CD14-positive monocyte (primary cell): ENCODE results near the gene FHIT. TPM values are rescaled to one million over a fixed set of nuclear protein-coding genes. Genes with fewer than 3 reads are reported as not detected.
"Not testable (repeated sequence)": the region's sequence is repeated elsewhere in the genome, so short reads cannot be mapped to it uniquely, and the experiment has no call there.

Experiments used
- DNase-seq, 3 donors: peaks; one replicate each; pipeline ENCODE4 v3.0.0-alpha.2; 2011 to 2022
- H2AFZ ChIP-seq: 2 replicates; pipeline ENCODE4 v1.6.0; 2012; ENCODE audit warnings: mild to moderate bottlenecking, low read depth, low read length, inconsistent platforms; ENCODE audit not compliant: insufficient read depth, poor library complexity, severe bottlenecking
- H3K27ac ChIP-seq, 2 donors: 1 replicate in 1 of 2; 2 replicates in 1 of 2; pipeline ENCODE4 v1.5.1; 2012 to 2013; ENCODE audit warnings: low read length in 2 of 2, control low read depth in 1 of 2, inconsistent platforms in 1 of 2, low read depth in 1 of 2, mild to moderate bottlenecking in 1 of 2
- H3K27me3 ChIP-seq, 2 donors: one replicate each; pipeline versions ENCODE4 v1.6.0 to v1.6.1; 2011 to 2013; ENCODE audit warnings: low read length in 2 of 2; ENCODE audit not compliant: control insufficient read depth in 2 of 2, insufficient read depth in 2 of 2
- H3K36me3 ChIP-seq, 2 donors: replicated peaks in 1 of 2; 1 replicate in 1 of 2; 2 replicates in 1 of 2; pipeline versions ENCODE4 v1.5.1 to v1.6.1; 2012 to 2013; ENCODE audit warnings: low read length in 2 of 2, control low read depth in 1 of 2, inconsistent platforms in 1 of 2, mild to moderate bottlenecking in 1 of 2; ENCODE audit not compliant: insufficient read depth in 2 of 2, control insufficient read depth in 1 of 2
- H3K4me1 ChIP-seq, 2 donors: 1 replicate in 1 of 2; 2 replicates in 1 of 2; pipeline versions ENCODE4 v1.5.1 to v1.6.1; 2012 to 2013; ENCODE audit warnings: low read length in 2 of 2, control low read depth in 1 of 2, inconsistent platforms in 1 of 2, mild to moderate bottlenecking in 1 of 2, moderate library complexity in 1 of 2; ENCODE audit not compliant: insufficient read depth in 2 of 2, control insufficient read depth in 1 of 2
- H3K4me2 ChIP-seq: replicated peaks from 2 replicates; pipeline ENCODE3; 2012; ENCODE audit warnings: low read length, moderate library complexity, mild to moderate bottlenecking; ENCODE audit not compliant: poor library complexity, severe bottlenecking; ENCODE audit errors: extremely low read depth
- H3K4me3 ChIP-seq, 3 experiments: fragments of 200-600 bp in 1 of 3; sonication (generic) in 1 of 3; replicated peaks in 1 of 3; 1 replicate in 2 of 3; 2 replicates in 1 of 3; pipeline ENCODE4 v1.5.1; 2011 to 2013; ENCODE audit warnings: low read length in 3 of 3, mild to moderate bottlenecking in 3 of 3, control low read depth in 2 of 3, low read depth in 2 of 3, inconsistent platforms in 1 of 3, moderate library complexity in 1 of 3
- H3K79me2 ChIP-seq: 2 replicates; pipeline ENCODE4 v1.6.0; 2012; ENCODE audit warnings: mild to moderate bottlenecking, control low read depth, inconsistent platforms, low read length, moderate library complexity; ENCODE audit not compliant: insufficient read depth
- H3K9ac ChIP-seq: 2 replicates; pipeline ENCODE4 v1.6.0; 2017; ENCODE audit warnings: low read length, mild to moderate bottlenecking; ENCODE audit not compliant: insufficient read depth, poor library complexity, severe bottlenecking
- H3K9me3 ChIP-seq, 2 donors: replicated peaks in 1 of 2; 1 replicate in 1 of 2; 2 replicates in 1 of 2; pipeline versions ENCODE4 v1.5.1 to v1.6.1; 2012 to 2013; ENCODE audit warnings: low read length in 2 of 2, control low read depth in 1 of 2; ENCODE audit not compliant: control insufficient read depth in 1 of 2, insufficient read depth in 1 of 2
- H4K20me1 ChIP-seq: 2 replicates; pipeline ENCODE4 v1.6.0; 2012; ENCODE audit warnings: mild to moderate bottlenecking, low read length, control low read depth, moderate library complexity; ENCODE audit not compliant: insufficient read depth
- H3K27ac Mint-ChIP-seq, 7 donors: one replicate each; pipeline ENCODE4 v1.8.0; 2020; ENCODE audit warnings: mild to moderate bottlenecking in 7 of 7, mixed read lengths in 7 of 7, moderate library complexity in 6 of 7, inconsistent platforms in 2 of 7
- H3K27me3 Mint-ChIP-seq, 3 donors: one replicate each; pipeline ENCODE4 v1.8.0; 2021 to 2022; ENCODE audit warnings: low read depth in 3 of 3, mild to moderate bottlenecking in 3 of 3, mixed read lengths in 3 of 3, moderate library complexity in 3 of 3, inconsistent platforms in 1 of 3
- H3K36me3 Mint-ChIP-seq, 2 donors: one replicate each; pipeline ENCODE4 v1.8.0; 2020; ENCODE audit warnings: mixed read lengths in 2 of 2, inconsistent platforms in 1 of 2, mild to moderate bottlenecking in 1 of 2
- H3K4me1 Mint-ChIP-seq: one replicate; pipeline ENCODE4 v1.8.0; 2020; ENCODE audit warnings: mild to moderate bottlenecking, mixed read lengths
- H3K4me3 Mint-ChIP-seq, 2 donors: one replicate each; pipeline ENCODE4 v1.8.0; 2020; ENCODE audit warnings: mild to moderate bottlenecking in 2 of 2, mixed read lengths in 2 of 2, moderate library complexity in 1 of 2
- H3K9me3 Mint-ChIP-seq, 7 donors: one replicate each; pipeline ENCODE4 v1.8.0; 2020 to 2022; ENCODE audit warnings: mixed read lengths in 7 of 7, mild to moderate bottlenecking in 6 of 7, moderate library complexity in 6 of 7, inconsistent platforms in 2 of 7
- WGBS: methylation state at CpG from one replicate; pipeline ENCODE4 v1.1.5; 2013; ENCODE audit warnings: missing lambda C conversion rate; ENCODE audit not compliant: insufficient coverage; 5-methylcytosine and 5-hydroxymethylcytosine counted together
- intact Hi-C, 2 donors: fragments of 100-400 bp; cut with micrococcal nuclease; formaldehyde crosslinking; loops; one replicate each; pipeline versions ENCODE4 v1.15.0 to v1.15.1; 2023
- polyA plus RNA-seq, 3 donors: library from polyadenylated mRNA; depleted of rRNA in 1 of 3; unstranded in 2 of 3; stranded (reverse) in 1 of 3; fragments of 300-500 nt in 2 of 3; fragments of >200 nt in 1 of 3; fragmentation: Illumina TruSeq in 2 of 3; gene quantifications; 1 replicate in 2 of 3; 2 replicates in 1 of 3; pipeline ENCODE4 v1.2.3, GENCODE V29; 2012 to 2021
- TF ChIP-seq, protein P1 (sequence below): fragments of 200-600 bp; IDR thresholded peaks from one replicate; pipeline ENCODE4 v1.8.0; 2022; ENCODE audit warnings: antibody characterized with exemption, mild to moderate bottlenecking

Gene FHIT
- polyA plus RNA-seq, 3 donors, result 1.7 to 3.4 (median 3.2) TPM

DNA sequence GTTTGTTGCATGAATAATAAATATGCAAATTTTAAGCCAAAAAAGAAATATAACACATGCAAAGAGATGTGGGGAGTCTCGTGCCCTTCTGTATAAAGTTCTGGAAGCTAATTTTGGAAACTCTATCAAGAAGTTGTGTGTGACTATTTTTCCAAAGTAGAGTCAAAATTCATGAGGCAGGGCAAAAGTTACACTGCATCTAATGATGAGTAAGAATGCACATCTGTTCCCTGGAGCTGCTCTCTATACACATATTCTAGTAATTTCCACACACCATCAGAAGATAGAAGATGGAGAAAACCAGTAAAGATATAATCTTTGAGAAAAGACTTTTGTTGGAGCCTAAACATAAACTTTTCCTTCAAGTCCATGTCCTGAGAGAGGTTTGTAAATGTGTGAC, 199.6 kb downstream of the FHIT start:
- no peak for DNase-seq
- H3K4me1 ChIP-seq, result no peaks in the 10 kb centered on the region
- H3K27me3 ChIP-seq, result no peaks in the 10 kb centered on the region
- no peak overlapping the region for H3K27ac Mint-ChIP-seq
- TF ChIP-seq, protein P1, sequence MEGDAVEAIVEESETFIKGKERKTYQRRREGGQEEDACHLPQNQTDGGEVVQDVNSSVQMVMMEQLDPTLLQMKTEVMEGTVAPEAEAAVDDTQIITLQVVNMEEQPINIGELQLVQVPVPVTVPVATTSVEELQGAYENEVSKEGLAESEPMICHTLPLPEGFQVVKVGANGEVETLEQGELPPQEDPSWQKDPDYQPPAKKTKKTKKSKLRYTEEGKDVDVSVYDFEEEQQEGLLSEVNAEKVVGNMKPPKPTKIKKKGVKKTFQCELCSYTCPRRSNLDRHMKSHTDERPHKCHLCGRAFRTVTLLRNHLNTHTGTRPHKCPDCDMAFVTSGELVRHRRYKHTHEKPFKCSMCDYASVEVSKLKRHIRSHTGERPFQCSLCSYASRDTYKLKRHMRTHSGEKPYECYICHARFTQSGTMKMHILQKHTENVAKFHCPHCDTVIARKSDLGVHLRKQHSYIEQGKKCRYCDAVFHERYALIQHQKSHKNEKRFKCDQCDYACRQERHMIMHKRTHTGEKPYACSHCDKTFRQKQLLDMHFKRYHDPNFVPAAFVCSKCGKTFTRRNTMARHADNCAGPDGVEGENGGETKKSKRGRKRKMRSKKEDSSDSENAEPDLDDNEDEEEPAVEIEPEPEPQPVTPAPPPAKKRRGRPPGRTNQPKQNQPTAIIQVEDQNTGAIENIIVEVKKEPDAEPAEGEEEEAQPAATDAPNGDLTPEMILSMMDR, result no peak
- no peak overlapping the region for H3K9ac ChIP-seq
- intact Hi-C loops, result no loop called here
- no peaks in the 10 kb centered on the region for H4K20me1 ChIP-seq
- H3K9me3 Mint-ChIP-seq, result peaks cover 0 to 12% (median 6%) of the 10 kb centered on the region in 7 donors
- H3K9me3 ChIP-seq, result peaks cover 0 to 3% of the 10 kb centered on the region in 2 donors
- H3K36me3 ChIP-seq, result no peaks in the 10 kb centered on the region
- no peaks in the 10 kb centered on the region for H3K36me3 Mint-ChIP-seq
- no peak overlapping the region for H3K27ac ChIP-seq
- H3K4me3 ChIP-seq, result no peak overlapping the region
- no peak overlapping the region for H3K4me2 ChIP-seq
- no peaks in the 10 kb centered on the region for H3K27me3 Mint-ChIP-seq
- H3K4me1 Mint-ChIP-seq, result no peaks in the 10 kb centered on the region
- H3K4me3 Mint-ChIP-seq, result no peak overlapping the region
- no CpG with 5 or more reads among the region's 1 CpG for WGBS
- no peaks in the 10 kb centered on the region for H3K79me2 ChIP-seq
- H2AFZ ChIP-seq, result no peak overlapping the region

GRCh38 chr3:61045169-61045568, 206.1 kb downstream of the FHIT start:
- intact Hi-C loops, result not testable (repeated sequence)

More at GRCh38 chr3:61045169-61045568, 206.1 kb downstream of the FHIT start:
- H3K9ac ChIP-seq, H4K20me1 ChIP-seq, H3K27me3 Mint-ChIP-seq, H3K4me1 Mint-ChIP-seq, H3K79me2 ChIP-seq, H3K4me1 ChIP-seq, H3K36me3 Mint-ChIP-seq, H2AFZ ChIP-seq, H3K27me3 ChIP-seq, H3K27ac Mint-ChIP-seq, H3K36me3 ChIP-seq, DNase-seq, H3K27ac ChIP-seq, H3K4me2 ChIP-seq, H3K4me3 ChIP-seq, H3K4me3 Mint-ChIP-seq: not testable (repeated sequence)
- WGBS, result no CpG with 5 or more reads among the region's 1 CpG
- peaks cover 23 to 38% of the 10 kb centered on the region in 2 donors for H3K9me3 ChIP-seq
- peaks cover 12 to 22% (median 15%) of the 10 kb centered on the region in 7 donors for H3K9me3 Mint-ChIP-seq
